ENCODE results near the gene RNASEH1. TPM values are rescaled to one million over a fixed set of nuclear protein-coding genes. Genes with fewer than 3 reads are reported as not detected.
A peak's percentile ranks its signal among the peaks of the same experiment; 100 is the strongest.

RNASEH1 gene
- total RNA-seq, 1 experiment from 2014 or later: 42.0 TPM

DNA sequence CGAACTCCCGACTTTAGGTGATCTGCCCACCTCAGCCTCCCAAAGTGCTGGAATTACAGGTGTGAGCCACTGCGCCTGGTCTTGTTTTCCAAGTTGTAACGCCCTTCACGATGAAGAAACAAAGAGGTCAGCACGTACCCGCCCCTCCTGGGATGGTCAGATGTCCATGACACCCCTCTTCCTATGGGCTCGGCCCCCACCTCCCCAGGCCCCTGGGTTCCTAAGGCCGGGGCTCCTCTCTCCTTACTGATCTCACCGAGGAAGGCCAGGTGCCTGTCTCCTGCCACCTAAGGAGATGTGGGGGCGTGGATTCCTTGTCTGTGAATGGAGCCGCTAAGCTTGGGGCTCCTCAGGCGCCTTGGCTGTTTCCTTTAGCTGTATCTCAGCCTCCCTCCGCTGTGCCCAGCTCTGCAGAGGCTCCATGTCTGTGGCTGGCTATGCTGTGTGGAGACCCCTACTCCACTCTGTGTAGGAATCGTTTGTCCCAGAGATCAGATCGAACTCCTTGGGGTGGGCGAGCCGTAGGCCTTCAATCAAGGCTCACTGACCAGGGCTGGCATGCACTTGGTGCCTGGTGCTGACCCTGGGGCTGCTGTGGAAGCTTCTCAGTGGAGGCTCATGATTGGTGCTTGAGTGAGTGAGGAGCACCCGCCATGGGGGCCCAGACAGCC, 45.5 kb upstream of the RNASEH1 start:
- H2AK5ac ChIP-seq (ENCODE audit: insufficient read length, low read length): no peak overlapping the region
- Mint-ChIP-seq H3K36me3 (ENCODE audit: insufficient read depth in 1 of 3, low read depth in 3 of 3) (no peaks in the 10 kb centered on the region), H3K27me3 (ENCODE audit: low read depth) (peaks cover 5% of the 10 kb centered on the region), H3K4me1 (peaks cover 0 to 8% of the 10 kb centered on the region in 2 experiments; a peak in 1 of 4 replicates), H3K4me3 (no peak overlapping the region; a peak in 1 of 5 replicates), H3K9me3 (no peaks in the 10 kb centered on the region; a peak in 1 of 5 replicates), H3K27ac (peak overlapping the region in 1 of 3 experiments; percentile 18; a peak in 2 of 7 replicates)
- no peaks in the 10 kb centered on the region for H4K20me1 ChIP-seq (ENCODE audit: control insufficient read depth, insufficient read depth, insufficient read length)
- no CpG with 5 or more reads among the region's 19 CpGs for WGBS (ENCODE audit: extremely low coverage, insufficient read length, low lambda C conversion rate)
- no peak overlapping the region for H2BK120ac ChIP-seq (ENCODE audit: low read depth, low read length, poor library complexity, severe bottlenecking)
- H4K8ac ChIP-seq (replicated peaks; ENCODE audit: insufficient read length, low read depth, low read length): no peak overlapping the region
- no peak overlapping the region for H3K4me2 ChIP-seq (ENCODE audit: insufficient read depth, insufficient read length, low read length)
- no peak overlapping the region for H2AFZ ChIP-seq (ENCODE audit: low read length)
- no peak overlapping the region for H3T11ph ChIP-seq (ENCODE audit: low read length)
- no peak overlapping the region for H4K91ac ChIP-seq (ENCODE audit: insufficient read length, low read depth, low read length)
- H2BK12ac ChIP-seq (ENCODE audit: insufficient read length, low read depth, low read length): no peak overlapping the region
- no peaks in the 10 kb centered on the region for H3K27me3 ChIP-seq (ENCODE audit: insufficient read depth, low read length)
- TF ChIP-seq, protein P1, sequence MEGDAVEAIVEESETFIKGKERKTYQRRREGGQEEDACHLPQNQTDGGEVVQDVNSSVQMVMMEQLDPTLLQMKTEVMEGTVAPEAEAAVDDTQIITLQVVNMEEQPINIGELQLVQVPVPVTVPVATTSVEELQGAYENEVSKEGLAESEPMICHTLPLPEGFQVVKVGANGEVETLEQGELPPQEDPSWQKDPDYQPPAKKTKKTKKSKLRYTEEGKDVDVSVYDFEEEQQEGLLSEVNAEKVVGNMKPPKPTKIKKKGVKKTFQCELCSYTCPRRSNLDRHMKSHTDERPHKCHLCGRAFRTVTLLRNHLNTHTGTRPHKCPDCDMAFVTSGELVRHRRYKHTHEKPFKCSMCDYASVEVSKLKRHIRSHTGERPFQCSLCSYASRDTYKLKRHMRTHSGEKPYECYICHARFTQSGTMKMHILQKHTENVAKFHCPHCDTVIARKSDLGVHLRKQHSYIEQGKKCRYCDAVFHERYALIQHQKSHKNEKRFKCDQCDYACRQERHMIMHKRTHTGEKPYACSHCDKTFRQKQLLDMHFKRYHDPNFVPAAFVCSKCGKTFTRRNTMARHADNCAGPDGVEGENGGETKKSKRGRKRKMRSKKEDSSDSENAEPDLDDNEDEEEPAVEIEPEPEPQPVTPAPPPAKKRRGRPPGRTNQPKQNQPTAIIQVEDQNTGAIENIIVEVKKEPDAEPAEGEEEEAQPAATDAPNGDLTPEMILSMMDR (conservative IDR thresholded peaks at IDR 0.05): no peak
- H3K9me3 ChIP-seq (ENCODE audit: control insufficient read depth, low read depth, low read length): no peaks in the 10 kb centered on the region
- no peak overlapping the region for H3K14ac ChIP-seq (ENCODE audit: insufficient read depth, low read length)
- no peak overlapping the region for H4K5ac ChIP-seq (ENCODE audit: insufficient read length, low read depth, low read length)
- no peak overlapping the region for H2BK5ac ChIP-seq (ENCODE audit: insufficient read length, low read length)
- no peak overlapping the region for H3K9ac ChIP-seq (ENCODE audit: extremely low read depth, insufficient read length, low read length)
- no peaks in the 10 kb centered on the region for H3K79me2 ChIP-seq (ENCODE audit: insufficient read depth, low read length)
- H3K18ac ChIP-seq (ENCODE audit: insufficient read length, low read depth, low read length): no peak overlapping the region
- H3K23ac ChIP-seq (ENCODE audit: insufficient read length, low read depth, low read length): no peak overlapping the region
- H3K56ac ChIP-seq (ENCODE audit: insufficient read length, low read depth, low read length): no peak overlapping the region
- no peak overlapping the region for H3K4ac ChIP-seq (ENCODE audit: low read depth, low read length)
- H2BK20ac ChIP-seq (ENCODE audit: low read depth, low read length, poor library complexity, severe bottlenecking): no peak overlapping the region
- no peak overlapping the region for H3K27ac ChIP-seq (ENCODE audit: insufficient read length, low read depth, low read length)
- no peak overlapping the region for H2BK15ac ChIP-seq (ENCODE audit: low read depth, low read length)
- no peaks in the 10 kb centered on the region for H3K23me2 ChIP-seq (ENCODE audit: insufficient read length, low read depth, low read length, poor library complexity, severe bottlenecking)
- no peak for DNase-seq
- no peaks in the 10 kb centered on the region for H3K4me1 ChIP-seq (ENCODE audit: insufficient read depth, low read length)
- no peaks in the 10 kb centered on the region for H3K79me1 ChIP-seq (ENCODE audit: insufficient read depth, low read depth, low read length, poor library complexity, severe bottlenecking)
